ENCODE results near the gene CDH2. TPM values are rescaled to one million over a fixed set of nuclear protein-coding genes. Genes with fewer than 3 reads are reported as not detected.

CDH2 gene
- total RNA-seq, 5 donors from 2014 or later (not counting 1 experiment from before 2014, with no cell fraction given): 0.16 to 0.76 (median 0.33) TPM; not detected in 1

DNA sequence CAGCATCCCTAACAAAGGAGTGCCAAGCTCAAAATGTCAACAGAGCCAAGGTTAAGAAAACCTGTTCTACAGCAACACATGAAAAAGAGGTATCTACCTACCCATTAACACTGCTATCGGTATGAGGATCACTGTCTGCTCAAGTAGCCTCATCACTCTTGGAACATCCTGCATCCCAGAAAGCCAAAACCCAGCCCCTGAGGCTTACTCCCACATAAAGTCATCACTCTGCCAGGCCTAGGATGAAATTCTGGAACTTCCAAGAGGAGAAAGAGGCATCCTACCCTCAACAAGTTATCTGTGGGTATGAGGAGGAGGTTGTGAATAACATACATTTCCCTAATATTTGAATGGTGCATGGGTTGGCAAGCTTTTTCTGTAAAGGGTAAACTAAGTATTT is 25.5 kb downstream of the CDH2 start:
- ChIA-PET CTCF (no interaction called here), POLR2A (no interaction called here)
- no peak overlapping the region for H3K4me3 Mint-ChIP-seq
- Histone ChIP-seq H3K9me3 (no peaks in the 10 kb centered on the region), H3K4me3 (ENCODE audit: control insufficient read depth in 1 of 2, extremely low read depth in 1 of 2, low read length in 1 of 2) (no peak overlapping the region), H3K27me3 (replicated peaks in 1 of 2; ENCODE audit: control insufficient read depth in 2 of 2, extremely low read depth in 1 of 2, insufficient read depth in 2 of 2, low read length in 1 of 2) (no peaks in the 10 kb centered on the region), H3K36me3 (ENCODE audit: control insufficient read depth in 2 of 2, extremely low read depth in 1 of 2, insufficient read depth in 1 of 2, low read length in 1 of 2) (no peaks in the 10 kb centered on the region), H3K27ac (ENCODE audit: low read length) (no peak overlapping the region), H3K4me1 (ENCODE audit: control insufficient read depth in 1 of 2, extremely low read depth in 1 of 2, insufficient read depth in 2 of 2, low read length in 2 of 2) (no peaks in the 10 kb centered on the region)
- 80% methylated on average over 1 of the region's 1 CpG for WGBS (ENCODE audit: insufficient coverage)
- H3K36me3 Mint-ChIP-seq: no peaks in the 10 kb centered on the region
- no peaks in the 10 kb centered on the region for H3K4me1 Mint-ChIP-seq
- no peak for ATAC-seq (replicated peaks in 1 of 4)
- H3K27me3 Mint-ChIP-seq: no peaks in the 10 kb centered on the region
- no peak for DNase-seq
- H3K27ac Mint-ChIP-seq: no peak overlapping the region
- H3K9me3 Mint-ChIP-seq: peaks cover 0 to 14% (median 0%) of the 10 kb centered on the region in 3 donors

DNA sequence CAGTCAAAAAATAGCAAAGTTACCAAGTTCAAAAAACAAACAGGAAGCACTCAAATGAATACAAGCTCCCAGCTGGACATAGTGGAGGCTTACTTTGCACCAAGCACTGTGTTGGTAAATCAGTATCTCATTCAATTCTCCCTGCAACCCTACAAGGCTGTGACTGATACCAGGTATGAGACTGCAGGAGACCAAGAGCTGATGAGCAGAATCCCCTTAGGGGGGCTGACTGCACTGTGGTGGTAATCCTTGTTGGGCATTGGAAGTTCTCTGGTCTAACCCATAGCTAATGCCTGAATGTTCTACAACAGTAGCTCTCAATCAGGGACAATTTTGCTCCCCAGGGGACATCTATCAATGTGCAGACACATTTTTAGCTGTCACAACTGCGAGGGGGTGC is 26.0 kb downstream of the CDH2 start:
- Mint-ChIP-seq H3K27me3 (no peaks in the 10 kb centered on the region), H3K27ac (no peak overlapping the region), H3K4me3 (no peak overlapping the region), H3K9me3 (peaks cover 0 to 14% (median 0%) of the 10 kb centered on the region in 3 donors), H3K4me1 (no peaks in the 10 kb centered on the region), H3K36me3 (no peaks in the 10 kb centered on the region)
- DNase-seq (no peak), ATAC-seq (replicated peaks in 1 of 4) (no peak)
- Histone ChIP-seq H3K36me3 (ENCODE audit: control insufficient read depth in 2 of 2, extremely low read depth in 1 of 2, insufficient read depth in 1 of 2, low read length in 1 of 2) (no peaks in the 10 kb centered on the region), H3K4me3 (ENCODE audit: control insufficient read depth in 1 of 2, extremely low read depth in 1 of 2, low read length in 1 of 2) (no peak overlapping the region), H3K27me3 (replicated peaks in 1 of 2; ENCODE audit: control insufficient read depth in 2 of 2, extremely low read depth in 1 of 2, insufficient read depth in 2 of 2, low read length in 1 of 2) (no peaks in the 10 kb centered on the region), H3K4me1 (ENCODE audit: control insufficient read depth in 1 of 2, extremely low read depth in 1 of 2, insufficient read depth in 2 of 2, low read length in 2 of 2) (no peaks in the 10 kb centered on the region), H3K27ac (ENCODE audit: low read length) (no peak overlapping the region), H3K9me3 (no peaks in the 10 kb centered on the region)
- ChIA-PET CTCF (no interaction called here), POLR2A (no interaction called here)
- WGBS (ENCODE audit: insufficient coverage): 56% methylated on average over 1 of the region's 1 CpG

DNA sequence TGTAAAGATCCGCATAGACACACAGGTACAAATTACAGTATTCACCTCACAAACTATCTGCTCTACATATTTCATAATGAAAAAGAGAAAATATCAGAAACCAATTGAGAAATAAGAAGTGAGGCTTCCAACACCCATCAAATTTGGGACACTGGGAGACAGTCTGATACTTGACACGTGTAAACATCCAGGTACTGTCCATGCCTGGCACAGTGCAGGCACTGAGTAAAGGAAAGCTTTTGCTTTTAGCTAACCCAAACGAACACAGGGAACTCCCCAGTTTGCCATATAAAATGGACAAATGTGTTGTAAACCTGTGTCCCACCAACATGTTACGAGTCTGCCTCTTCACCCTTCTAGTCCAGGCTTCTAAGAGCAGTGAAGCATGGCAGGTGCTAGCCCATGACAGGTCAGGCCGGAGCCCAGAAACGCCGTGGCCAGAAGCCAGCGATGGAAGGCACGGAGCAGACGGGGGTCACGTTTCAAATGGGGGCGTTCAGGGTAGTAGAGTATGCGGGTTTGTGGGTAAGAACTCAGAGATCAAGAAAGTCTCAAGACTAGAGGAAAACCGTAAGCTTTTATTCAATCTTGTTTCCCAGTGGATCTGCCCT is 27.0 kb downstream of the CDH2 start:
- no peak overlapping the region for H3K27ac Mint-ChIP-seq

DNA sequence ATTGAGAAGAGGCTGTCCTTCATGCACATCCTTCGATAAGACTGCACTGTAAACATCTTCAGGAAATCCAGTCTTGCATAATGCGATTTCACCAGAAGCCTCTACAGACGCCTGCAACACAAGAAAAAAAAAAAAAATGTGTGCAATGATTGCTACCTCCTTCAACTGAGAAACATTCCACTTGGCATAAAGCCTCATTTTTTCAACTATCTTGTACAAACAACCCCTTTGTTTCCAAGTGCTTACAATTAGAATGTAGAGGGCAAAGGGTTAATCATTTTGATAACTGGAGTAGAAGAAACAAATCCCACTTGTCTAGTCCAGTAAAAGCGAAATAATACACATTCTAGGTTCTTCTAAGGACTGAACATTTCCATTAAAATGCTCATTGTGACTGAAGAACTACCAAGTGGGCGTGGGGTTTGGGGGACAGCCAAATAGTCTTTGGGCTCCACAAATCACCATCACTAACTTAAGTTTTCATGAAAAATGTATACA is 29.2 kb downstream of the CDH2 start:
- DNase-seq (no peak), ATAC-seq (replicated peaks in 1 of 4) (no peak)
- Mint-ChIP-seq H3K36me3 (no peaks in the 10 kb centered on the region), H3K27me3 (no peaks in the 10 kb centered on the region), H3K4me3 (no peak overlapping the region), H3K27ac (no peak overlapping the region), H3K4me1 (no peaks in the 10 kb centered on the region), H3K9me3 (no peaks in the 10 kb centered on the region)
- 100% methylated on average over 2 of the region's 5 CpGs for WGBS (ENCODE audit: insufficient coverage)
- CTCF ChIA-PET: no interaction called here
- POLR2A ChIA-PET: no interaction called here
- Histone ChIP-seq H3K4me3 (ENCODE audit: control insufficient read depth in 1 of 2, extremely low read depth in 1 of 2, low read length in 1 of 2) (no peak overlapping the region), H3K36me3 (ENCODE audit: control insufficient read depth in 2 of 2, extremely low read depth in 1 of 2, insufficient read depth in 1 of 2, low read length in 1 of 2) (no peaks in the 10 kb centered on the region), H3K4me1 (ENCODE audit: control insufficient read depth in 1 of 2, extremely low read depth in 1 of 2, insufficient read depth in 2 of 2, low read length in 2 of 2) (no peaks in the 10 kb centered on the region), H3K27ac (ENCODE audit: low read length) (no peak overlapping the region), H3K27me3 (replicated peaks in 1 of 2; ENCODE audit: control insufficient read depth in 2 of 2, extremely low read depth in 1 of 2, insufficient read depth in 2 of 2, low read length in 1 of 2) (no peaks in the 10 kb centered on the region), H3K9me3 (no peaks in the 10 kb centered on the region)

More for the DNA sequence above, 27.0 kb downstream of the CDH2 start:
- no peaks in the 10 kb centered on the region for H3K27me3 Mint-ChIP-seq
- no peak for ATAC-seq (replicated peaks in 1 of 4)
- H3K4me1 ChIP-seq (ENCODE audit: control insufficient read depth in 1 of 2, extremely low read depth in 1 of 2, insufficient read depth in 2 of 2, low read length in 2 of 2): no peaks in the 10 kb centered on the region
- CTCF ChIA-PET: no interaction called here
- no peak overlapping the region for H3K27ac ChIP-seq (ENCODE audit: low read length)
- no peaks in the 10 kb centered on the region for H3K4me1 Mint-ChIP-seq
- no peaks in the 10 kb centered on the region for H3K36me3 Mint-ChIP-seq
- H3K27me3 ChIP-seq (replicated peaks in 1 of 2; ENCODE audit: control insufficient read depth in 2 of 2, extremely low read depth in 1 of 2, insufficient read depth in 2 of 2, low read length in 1 of 2): no peaks in the 10 kb centered on the region
- H3K36me3 ChIP-seq (ENCODE audit: control insufficient read depth in 2 of 2, extremely low read depth in 1 of 2, insufficient read depth in 1 of 2, low read length in 1 of 2): no peaks in the 10 kb centered on the region
- no peak overlapping the region for H3K4me3 ChIP-seq (ENCODE audit: control insufficient read depth in 1 of 2, extremely low read depth in 1 of 2, low read length in 1 of 2)
- H3K9me3 Mint-ChIP-seq: peaks cover 0 to 9% (median 0%) of the 10 kb centered on the region in 3 donors
- H3K9me3 ChIP-seq: no peaks in the 10 kb centered on the region
- 76% methylated on average over 13 of the region's 14 CpGs for WGBS (ENCODE audit: insufficient coverage)
- no peak for DNase-seq
- POLR2A ChIA-PET: no interaction called here
- H3K4me3 Mint-ChIP-seq: no peak overlapping the region

DNA sequence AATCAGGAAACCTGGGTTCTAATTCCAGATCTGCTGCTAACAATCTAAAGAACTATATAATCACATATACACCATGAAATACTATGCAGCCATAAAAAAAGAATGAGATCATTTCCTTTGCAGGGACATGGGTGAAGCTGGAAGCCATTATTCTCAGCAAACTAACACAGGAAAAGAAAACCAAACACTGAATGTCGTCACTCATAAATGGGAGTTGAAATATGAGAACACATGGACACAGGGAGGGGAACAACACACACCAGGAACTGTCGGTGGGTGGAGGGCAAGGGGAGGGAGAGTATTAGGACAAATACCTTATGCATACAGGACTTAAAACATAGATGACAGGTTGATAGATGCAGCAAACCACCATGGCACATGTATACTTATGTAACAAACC is 33.2 kb downstream of the CDH2 start:
- Histone ChIP-seq H3K36me3 (ENCODE audit: control insufficient read depth in 2 of 2, extremely low read depth in 1 of 2, insufficient read depth in 1 of 2, low read length in 1 of 2) (no peaks in the 10 kb centered on the region), H3K9me3 (no peaks in the 10 kb centered on the region), H3K27me3 (replicated peaks in 1 of 2; ENCODE audit: control insufficient read depth in 2 of 2, extremely low read depth in 1 of 2, insufficient read depth in 2 of 2, low read length in 1 of 2) (no peaks in the 10 kb centered on the region), H3K27ac (ENCODE audit: low read length) (no peak overlapping the region), H3K4me1 (ENCODE audit: control insufficient read depth in 1 of 2, extremely low read depth in 1 of 2, insufficient read depth in 2 of 2, low read length in 2 of 2) (no peaks in the 10 kb centered on the region), H3K4me3 (ENCODE audit: control insufficient read depth in 1 of 2, extremely low read depth in 1 of 2, low read length in 1 of 2) (no peak overlapping the region)
- H3K27me3 Mint-ChIP-seq: no peaks in the 10 kb centered on the region
- CTCF ChIA-PET: no interaction called here
- no peaks in the 10 kb centered on the region for H3K36me3 Mint-ChIP-seq
- ATAC-seq (replicated peaks in 1 of 4) (no peak), DNase-seq (no peak)
- H3K27ac Mint-ChIP-seq: no peak overlapping the region
- WGBS (ENCODE audit: insufficient coverage): no CpG with 5 or more reads among the region's 2 CpGs
- H3K4me1 Mint-ChIP-seq: no peaks in the 10 kb centered on the region
- H3K9me3 Mint-ChIP-seq: peaks cover 2 to 12% (median 9%) of the 10 kb centered on the region in 3 donors
- H3K4me3 Mint-ChIP-seq: no peak overlapping the region
- POLR2A ChIA-PET: no interaction called here

DNA sequence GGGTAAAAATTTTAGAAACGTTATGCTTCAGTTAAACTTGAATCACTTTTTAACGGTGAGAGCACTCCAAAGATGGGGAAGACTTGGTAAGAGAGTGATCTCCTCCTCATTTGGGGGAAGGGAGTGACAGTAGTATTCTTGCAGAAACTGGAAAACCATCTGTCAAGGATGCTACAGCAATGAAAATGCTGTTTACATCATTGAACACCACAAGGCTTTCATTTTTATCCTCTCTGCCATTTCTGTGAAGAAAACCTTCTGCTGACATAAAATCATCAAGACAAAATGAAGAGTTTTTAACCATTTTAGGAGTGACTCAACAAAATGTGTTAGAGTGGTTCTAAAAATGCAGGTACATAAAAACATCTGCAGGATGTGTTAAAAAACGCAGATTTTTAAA is 38.1 kb downstream of the CDH2 start:
- no peaks in the 10 kb centered on the region for H3K36me3 Mint-ChIP-seq
- no peaks in the 10 kb centered on the region for H3K4me1 ChIP-seq (ENCODE audit: control insufficient read depth in 1 of 2, extremely low read depth in 1 of 2, insufficient read depth in 2 of 2, low read length in 2 of 2)
- no peak overlapping the region for H3K4me3 Mint-ChIP-seq
- no peaks in the 10 kb centered on the region for H3K27me3 Mint-ChIP-seq
- no peak for ATAC-seq (replicated peaks in 1 of 4)
- H3K27ac ChIP-seq (ENCODE audit: low read length): no peak overlapping the region
- H3K27ac Mint-ChIP-seq: no peak overlapping the region
- no peak overlapping the region for H3K4me3 ChIP-seq (ENCODE audit: control insufficient read depth in 1 of 2, extremely low read depth in 1 of 2, low read length in 1 of 2)
- H3K9me3 Mint-ChIP-seq: peaks cover 2 to 15% (median 9%) of the 10 kb centered on the region in 3 donors
- no peaks in the 10 kb centered on the region for H3K4me1 Mint-ChIP-seq
- ChIA-PET POLR2A (no interaction called here), CTCF (no interaction called here)
- WGBS (ENCODE audit: insufficient coverage): 71% methylated on average over 2 of the region's 3 CpGs
- no peak for DNase-seq
- H3K9me3 ChIP-seq: no peaks in the 10 kb centered on the region
- H3K27me3 ChIP-seq (replicated peaks in 1 of 2; ENCODE audit: control insufficient read depth in 2 of 2, extremely low read depth in 1 of 2, insufficient read depth in 2 of 2, low read length in 1 of 2): no peaks in the 10 kb centered on the region
- H3K36me3 ChIP-seq (ENCODE audit: control insufficient read depth in 2 of 2, extremely low read depth in 1 of 2, insufficient read depth in 1 of 2, low read length in 1 of 2): no peaks in the 10 kb centered on the region

DNA sequence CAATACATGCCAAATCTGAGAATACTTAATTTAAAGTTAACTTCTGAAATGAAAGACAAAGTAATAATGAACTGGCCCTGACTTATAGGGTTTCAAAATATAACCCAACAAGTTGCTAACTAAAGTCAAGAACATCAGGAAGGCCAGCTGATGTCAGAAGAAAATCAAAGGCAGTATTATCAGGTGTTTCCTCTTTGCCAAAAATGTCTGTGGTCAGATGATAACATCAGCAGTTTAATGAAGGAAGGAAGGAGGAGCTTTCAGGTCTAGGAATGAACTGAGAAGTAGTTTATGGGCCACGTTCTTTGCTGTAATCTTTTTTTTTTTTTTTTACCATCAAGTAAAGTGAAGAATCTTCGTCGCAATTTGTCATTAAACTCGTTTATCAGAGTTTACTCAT is 40.9 kb downstream of the CDH2 start:
- Histone ChIP-seq H3K9me3 (no peaks in the 10 kb centered on the region), H3K27me3 (replicated peaks in 1 of 2; ENCODE audit: control insufficient read depth in 2 of 2, extremely low read depth in 1 of 2, insufficient read depth in 2 of 2, low read length in 1 of 2) (no peaks in the 10 kb centered on the region), H3K36me3 (ENCODE audit: control insufficient read depth in 2 of 2, extremely low read depth in 1 of 2, insufficient read depth in 1 of 2, low read length in 1 of 2) (no peaks in the 10 kb centered on the region), H3K27ac (ENCODE audit: low read length) (no peak overlapping the region), H3K4me1 (ENCODE audit: control insufficient read depth in 1 of 2, extremely low read depth in 1 of 2, insufficient read depth in 2 of 2, low read length in 2 of 2) (no peaks in the 10 kb centered on the region), H3K4me3 (ENCODE audit: control insufficient read depth in 1 of 2, extremely low read depth in 1 of 2, low read length in 1 of 2) (no peak overlapping the region)
- Mint-ChIP-seq H3K27me3 (no peaks in the 10 kb centered on the region), H3K4me3 (no peak overlapping the region), H3K4me1 (no peaks in the 10 kb centered on the region), H3K9me3 (peaks cover 3 to 20% (median 13%) of the 10 kb centered on the region in 3 donors), H3K36me3 (no peaks in the 10 kb centered on the region), H3K27ac (no peak overlapping the region)
- no CpG with 5 or more reads among the region's 4 CpGs for WGBS (ENCODE audit: insufficient coverage)
- no peak for DNase-seq
- ChIA-PET POLR2A (no interaction called here), CTCF (interaction anchor here in 1 of 2 donors (0.6 kb wide), 1 partner anchor 212 kb away, joined by 10 read pairs; no protein-coding TSS in a partner anchor)
- no peak for ATAC-seq (replicated peaks in 1 of 4)

All from T-cell (primary cell).